Gastrocnemius medialis (tissue), 4 donors: ENCODE results near the gene CD2AP.

Source experiments
- POLR2A ChIP-seq, 2 donors: fragments of 450-650 bp; IDR thresholded peaks; one replicate each; pipeline ENCODE4 v1.6.1; 2017; ENCODE audit warnings: antibody characterized with exemption in 2 of 2, mild to moderate bottlenecking in 2 of 2, moderate library complexity in 2 of 2
- TF ChIP-seq, protein P1 (sequence below), 5 experiments: fragments of 450-650 bp in 3 of 5; fragments of 200-600 bp in 2 of 5; sonication (generic) in 2 of 5; IDR thresholded peaks in 4 of 5; conservative IDR thresholded peaks in 1 of 5; 1 replicate in 4 of 5; 2 replicates in 1 of 5; pipeline ENCODE4 v1.5.1; 2016 to 2019; ENCODE audit warnings: antibody characterized with exemption in 5 of 5, mild to moderate bottlenecking in 3 of 5, moderate library complexity in 3 of 5

DNA sequence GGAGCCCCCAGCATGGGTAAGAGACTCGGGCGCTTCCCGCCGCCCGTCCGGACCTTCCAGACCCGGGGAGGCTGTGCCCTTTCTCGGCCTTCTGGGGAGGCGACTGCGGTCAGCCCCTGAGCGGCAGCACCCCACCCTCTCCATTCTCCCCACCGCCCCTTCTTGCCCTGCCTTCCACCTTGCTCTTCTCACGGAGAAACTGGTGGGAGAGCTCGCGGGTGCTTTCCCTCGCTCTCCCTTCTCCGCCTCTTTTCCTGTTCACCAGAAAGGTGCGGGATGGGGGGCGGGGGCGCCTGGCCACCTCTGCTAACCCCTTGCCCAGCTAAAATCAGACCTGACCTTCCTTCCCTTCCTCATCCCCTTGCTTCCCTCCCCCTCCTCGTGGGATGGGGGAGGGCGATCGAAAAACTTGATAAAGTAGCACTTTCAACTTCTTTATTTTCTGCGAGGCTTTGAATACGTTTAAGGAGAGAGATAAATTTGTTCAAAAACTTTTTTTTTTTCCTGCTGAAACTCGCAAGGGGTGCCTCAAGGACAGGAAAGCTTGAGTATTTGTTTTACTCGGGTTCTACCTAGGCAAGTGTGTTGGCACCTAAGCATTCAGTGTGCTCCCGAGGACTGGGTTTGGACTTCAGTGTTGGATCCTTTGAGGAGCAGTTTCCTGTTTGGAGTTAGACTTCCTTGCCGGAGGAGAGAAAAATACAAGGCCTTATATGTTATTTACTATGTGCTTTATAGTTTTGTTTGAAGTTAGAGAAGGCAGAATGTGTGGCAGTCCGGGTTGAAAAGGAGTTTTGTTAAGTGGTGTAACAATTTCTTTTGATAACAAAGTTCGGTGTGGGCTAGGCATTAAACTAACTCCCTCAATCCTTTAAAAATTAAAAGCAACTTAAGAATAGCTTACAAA is 897 bp downstream of the CD2AP start:
- TF ChIP-seq, protein P1, sequence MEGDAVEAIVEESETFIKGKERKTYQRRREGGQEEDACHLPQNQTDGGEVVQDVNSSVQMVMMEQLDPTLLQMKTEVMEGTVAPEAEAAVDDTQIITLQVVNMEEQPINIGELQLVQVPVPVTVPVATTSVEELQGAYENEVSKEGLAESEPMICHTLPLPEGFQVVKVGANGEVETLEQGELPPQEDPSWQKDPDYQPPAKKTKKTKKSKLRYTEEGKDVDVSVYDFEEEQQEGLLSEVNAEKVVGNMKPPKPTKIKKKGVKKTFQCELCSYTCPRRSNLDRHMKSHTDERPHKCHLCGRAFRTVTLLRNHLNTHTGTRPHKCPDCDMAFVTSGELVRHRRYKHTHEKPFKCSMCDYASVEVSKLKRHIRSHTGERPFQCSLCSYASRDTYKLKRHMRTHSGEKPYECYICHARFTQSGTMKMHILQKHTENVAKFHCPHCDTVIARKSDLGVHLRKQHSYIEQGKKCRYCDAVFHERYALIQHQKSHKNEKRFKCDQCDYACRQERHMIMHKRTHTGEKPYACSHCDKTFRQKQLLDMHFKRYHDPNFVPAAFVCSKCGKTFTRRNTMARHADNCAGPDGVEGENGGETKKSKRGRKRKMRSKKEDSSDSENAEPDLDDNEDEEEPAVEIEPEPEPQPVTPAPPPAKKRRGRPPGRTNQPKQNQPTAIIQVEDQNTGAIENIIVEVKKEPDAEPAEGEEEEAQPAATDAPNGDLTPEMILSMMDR (IDR thresholded peaks at IDR 0.05 in 4 of 5, conservative IDR thresholded peaks at IDR 0.05 in 1 of 5), result no peak
- no peak for TF ChIP-seq POLR2A (IDR thresholded peaks at IDR 0.05)
